ENCODE measurements around the gene SLC2A1. TPM values are rescaled to one million over a fixed set of nuclear protein-coding genes. Genes with fewer than 3 reads are reported as not detected.

The SLC2A1 gene
- total RNA-seq, 2 experiments from 2014 or later, result 66.6 to 93.4 TPM

DNA sequence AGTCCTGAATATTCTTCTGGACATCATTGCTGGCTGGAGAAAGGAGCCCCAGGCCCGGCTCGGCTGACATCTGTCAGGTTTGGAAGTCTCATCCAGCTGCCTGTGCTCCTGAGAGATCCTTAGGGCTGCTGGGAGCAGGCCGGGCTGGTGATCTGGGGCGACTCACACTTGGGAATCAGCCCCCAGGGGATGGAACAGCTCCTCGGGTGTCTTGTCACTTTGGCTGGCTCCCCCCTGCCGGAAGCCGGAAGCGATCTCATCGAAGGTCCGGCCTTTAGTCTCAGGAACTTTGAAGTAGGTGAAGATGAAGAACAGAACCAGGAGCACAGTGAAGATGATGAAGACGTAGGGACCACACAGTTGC lies 31.8 kb downstream of the SLC2A1 start:
- no peak for TF ChIP-seq EZH2phosphoT487 (IDR thresholded peaks at IDR 0.05; ENCODE audit: borderline replicate concordance, low read depth, low read length)
- TF ChIP-seq, protein P1, sequence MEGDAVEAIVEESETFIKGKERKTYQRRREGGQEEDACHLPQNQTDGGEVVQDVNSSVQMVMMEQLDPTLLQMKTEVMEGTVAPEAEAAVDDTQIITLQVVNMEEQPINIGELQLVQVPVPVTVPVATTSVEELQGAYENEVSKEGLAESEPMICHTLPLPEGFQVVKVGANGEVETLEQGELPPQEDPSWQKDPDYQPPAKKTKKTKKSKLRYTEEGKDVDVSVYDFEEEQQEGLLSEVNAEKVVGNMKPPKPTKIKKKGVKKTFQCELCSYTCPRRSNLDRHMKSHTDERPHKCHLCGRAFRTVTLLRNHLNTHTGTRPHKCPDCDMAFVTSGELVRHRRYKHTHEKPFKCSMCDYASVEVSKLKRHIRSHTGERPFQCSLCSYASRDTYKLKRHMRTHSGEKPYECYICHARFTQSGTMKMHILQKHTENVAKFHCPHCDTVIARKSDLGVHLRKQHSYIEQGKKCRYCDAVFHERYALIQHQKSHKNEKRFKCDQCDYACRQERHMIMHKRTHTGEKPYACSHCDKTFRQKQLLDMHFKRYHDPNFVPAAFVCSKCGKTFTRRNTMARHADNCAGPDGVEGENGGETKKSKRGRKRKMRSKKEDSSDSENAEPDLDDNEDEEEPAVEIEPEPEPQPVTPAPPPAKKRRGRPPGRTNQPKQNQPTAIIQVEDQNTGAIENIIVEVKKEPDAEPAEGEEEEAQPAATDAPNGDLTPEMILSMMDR (conservative IDR thresholded peaks at IDR 0.05; ENCODE audit: low read length), result no peak
- Histone ChIP-seq H3K79me2 (ENCODE audit: insufficient read depth, low read depth, low read length) (peaks cover 7% of the 10 kb centered on the region; the same call in 1 of the 2 replicates), H3K9me3 (ENCODE audit: low read length) (no peaks in the 10 kb centered on the region), H3K4me1 (ENCODE audit: insufficient read depth, low read length, poor library complexity, severe bottlenecking) (peaks cover 36% of the 10 kb centered on the region), H2AFZ (ENCODE audit: low read length) (no peak overlapping the region), H3K27ac (ENCODE audit: low read depth, low read length, poor library complexity, severe bottlenecking) (no peak overlapping the region), H3K4me2 (ENCODE audit: low read length) (no peak overlapping the region), H4K20me1 (ENCODE audit: insufficient read depth, low read length) (no peaks in the 10 kb centered on the region), H3K36me3 (ENCODE audit: insufficient read depth, low read length) (peaks cover 67% of the 10 kb centered on the region), H3K9me2 (ENCODE audit: insufficient read depth, low read length) (no peaks in the 10 kb centered on the region), H3K4me3 (ENCODE audit: low read depth, low read length, poor library complexity, severe bottlenecking) (no peak overlapping the region)
- CTCF ChIA-PET (ENCODE audit: unreplicated experiment), result no interaction called here
- intact Hi-C loops (cut with micrococcal nuclease; ENCODE audit: unreplicated experiment), result no loop called here
- POLR2A ChIA-PET, result no interaction called here
- DNase-seq (ENCODE audit: low spot score), result no peak
- no TSS peak for BruUV-seq (replicated peaks)

DNA sequence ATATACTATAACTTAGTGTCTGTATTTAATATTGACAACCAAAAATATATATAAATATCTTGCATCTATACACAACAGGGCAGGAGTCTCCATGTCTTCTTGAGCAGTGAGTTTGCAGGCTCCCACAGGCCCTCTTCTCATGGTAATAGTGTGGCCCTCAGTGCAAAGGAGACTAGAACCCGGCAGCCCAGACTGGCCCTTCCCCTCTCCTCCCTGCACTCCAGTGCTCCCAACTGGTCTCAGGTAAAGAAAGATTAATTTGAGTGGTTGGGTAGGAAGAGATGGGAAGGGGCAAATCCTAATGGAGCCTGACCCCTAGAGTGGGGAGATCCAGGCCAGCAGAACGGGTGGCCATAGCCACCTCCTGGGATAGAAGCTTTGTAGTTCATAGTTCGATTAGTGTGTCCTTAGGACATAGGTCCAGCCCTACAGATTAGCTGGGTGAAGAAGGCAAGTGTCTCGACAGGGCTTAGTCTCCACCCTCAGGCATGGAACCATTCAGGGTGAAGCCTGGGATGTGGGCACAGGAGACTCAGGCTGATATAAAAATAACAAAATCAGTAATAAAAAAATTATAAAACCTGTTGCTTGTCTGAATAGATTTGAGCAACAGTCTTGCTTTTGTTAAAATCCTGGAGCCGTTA lies 32.3 kb downstream of the SLC2A1 start:
- Histone ChIP-seq H3K9me3 (ENCODE audit: low read length) (no peaks in the 10 kb centered on the region), H3K9me2 (ENCODE audit: insufficient read depth, low read length) (no peaks in the 10 kb centered on the region), H3K36me3 (ENCODE audit: insufficient read depth, low read length) (peaks cover 66% of the 10 kb centered on the region), H3K79me2 (ENCODE audit: insufficient read depth, low read depth, low read length) (peaks cover 5% of the 10 kb centered on the region; the same call in 1 of the 2 replicates), H3K4me2 (ENCODE audit: low read length) (no peak overlapping the region), H4K20me1 (ENCODE audit: insufficient read depth, low read length) (no peaks in the 10 kb centered on the region), H3K27ac (ENCODE audit: low read depth, low read length, poor library complexity, severe bottlenecking) (no peak overlapping the region), H2AFZ (ENCODE audit: low read length) (no peak overlapping the region), H3K4me1 (ENCODE audit: insufficient read depth, low read length, poor library complexity, severe bottlenecking) (peaks cover 31% of the 10 kb centered on the region), H3K4me3 (ENCODE audit: low read depth, low read length, poor library complexity, severe bottlenecking) (no peak overlapping the region)
- BruUV-seq (replicated peaks), result TSS peak; percentile 65
- ChIA-PET POLR2A (no interaction called here), CTCF (ENCODE audit: unreplicated experiment) (no interaction called here)
- no peak for DNase-seq (ENCODE audit: low spot score)
- no peak for TF ChIP-seq EZH2phosphoT487 (IDR thresholded peaks at IDR 0.05; ENCODE audit: borderline replicate concordance, low read depth, low read length)
- TF ChIP-seq, protein P1 (conservative IDR thresholded peaks at IDR 0.05; ENCODE audit: low read length), result no peak
- intact Hi-C loops (cut with micrococcal nuclease; ENCODE audit: unreplicated experiment), result no loop called here

Data from OCI-LY7 (cell line).